GM12872 (cell line): Measurements from ENCODE around the gene AFF2.

ENCODE experiments used
- TF ChIP-seq, protein P1 (sequence below): IDR thresholded peaks from 3 replicates; pipeline ENCODE4 v1.5.1; 2011; ENCODE audit warnings: low read depth, mild to moderate bottlenecking, low read length, moderate library complexity; ENCODE audit not compliant: insufficient read depth

The AFF2 gene

DNA sequence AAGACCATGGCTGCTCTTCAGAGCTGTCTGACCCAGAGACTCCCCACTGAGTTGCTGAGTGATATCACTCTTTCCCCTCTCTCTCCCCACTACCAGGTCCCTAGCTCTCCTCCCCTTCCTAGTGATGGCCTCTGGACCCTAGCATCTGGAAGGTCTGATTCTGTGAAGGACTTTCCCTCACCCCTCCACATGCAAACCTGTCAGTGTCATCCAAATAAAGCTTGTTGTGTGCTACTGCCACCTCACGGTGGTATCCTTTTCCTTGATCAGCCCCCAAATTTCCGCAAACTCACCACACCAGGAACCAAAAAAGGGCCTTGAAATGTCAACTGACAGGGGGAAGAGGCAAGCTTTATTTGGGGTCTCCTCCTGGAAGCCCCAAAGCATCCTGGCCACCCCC is 504.5 kb downstream of the AFF2 start:
- TF ChIP-seq, protein P1, sequence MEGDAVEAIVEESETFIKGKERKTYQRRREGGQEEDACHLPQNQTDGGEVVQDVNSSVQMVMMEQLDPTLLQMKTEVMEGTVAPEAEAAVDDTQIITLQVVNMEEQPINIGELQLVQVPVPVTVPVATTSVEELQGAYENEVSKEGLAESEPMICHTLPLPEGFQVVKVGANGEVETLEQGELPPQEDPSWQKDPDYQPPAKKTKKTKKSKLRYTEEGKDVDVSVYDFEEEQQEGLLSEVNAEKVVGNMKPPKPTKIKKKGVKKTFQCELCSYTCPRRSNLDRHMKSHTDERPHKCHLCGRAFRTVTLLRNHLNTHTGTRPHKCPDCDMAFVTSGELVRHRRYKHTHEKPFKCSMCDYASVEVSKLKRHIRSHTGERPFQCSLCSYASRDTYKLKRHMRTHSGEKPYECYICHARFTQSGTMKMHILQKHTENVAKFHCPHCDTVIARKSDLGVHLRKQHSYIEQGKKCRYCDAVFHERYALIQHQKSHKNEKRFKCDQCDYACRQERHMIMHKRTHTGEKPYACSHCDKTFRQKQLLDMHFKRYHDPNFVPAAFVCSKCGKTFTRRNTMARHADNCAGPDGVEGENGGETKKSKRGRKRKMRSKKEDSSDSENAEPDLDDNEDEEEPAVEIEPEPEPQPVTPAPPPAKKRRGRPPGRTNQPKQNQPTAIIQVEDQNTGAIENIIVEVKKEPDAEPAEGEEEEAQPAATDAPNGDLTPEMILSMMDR = peak; percentile 47; the same call in 2 of the 3 replicates

DNA sequence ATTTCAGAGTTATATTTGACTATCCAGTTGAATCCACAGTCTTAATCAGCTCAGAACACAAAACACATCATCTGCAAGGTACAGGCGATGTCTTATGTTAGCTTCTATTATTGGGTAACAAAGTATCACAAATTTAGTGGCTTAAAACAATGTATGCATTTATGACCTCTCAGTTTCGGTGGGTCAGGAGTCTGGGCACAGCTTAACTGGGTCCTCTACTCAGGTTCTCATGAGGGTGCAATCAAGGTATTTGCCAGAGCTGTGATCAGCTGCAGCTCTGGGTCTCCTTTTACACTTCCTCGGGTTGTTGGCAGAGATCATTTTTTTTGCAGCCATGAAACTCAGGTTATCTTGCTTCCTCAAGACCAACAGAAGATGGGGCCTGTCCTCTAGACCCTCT is 505.8 kb downstream of the AFF2 start:
- TF ChIP-seq, protein P1 = no peak

DNA sequence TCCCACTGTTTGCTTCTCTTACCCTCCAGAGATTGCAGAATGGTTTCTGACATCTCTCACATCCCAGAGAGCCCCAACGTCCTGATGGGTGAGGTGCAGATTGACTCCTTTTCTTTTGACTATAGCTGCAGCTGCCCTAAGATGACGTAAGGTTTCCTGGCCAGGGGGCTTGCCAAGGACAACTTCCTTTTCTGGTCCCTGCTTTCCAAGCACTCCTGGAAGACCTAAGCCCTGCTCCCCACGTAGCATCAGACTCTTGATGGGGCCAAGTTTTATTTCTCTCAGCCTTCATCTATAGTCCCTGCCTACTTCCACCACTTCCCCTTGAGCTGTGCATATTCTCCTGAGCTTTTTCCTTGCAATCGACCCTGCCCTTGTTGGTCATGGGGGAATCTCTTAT is 507.0 kb downstream of the AFF2 start:
- TF ChIP-seq, protein P1 = no peak

DNA sequence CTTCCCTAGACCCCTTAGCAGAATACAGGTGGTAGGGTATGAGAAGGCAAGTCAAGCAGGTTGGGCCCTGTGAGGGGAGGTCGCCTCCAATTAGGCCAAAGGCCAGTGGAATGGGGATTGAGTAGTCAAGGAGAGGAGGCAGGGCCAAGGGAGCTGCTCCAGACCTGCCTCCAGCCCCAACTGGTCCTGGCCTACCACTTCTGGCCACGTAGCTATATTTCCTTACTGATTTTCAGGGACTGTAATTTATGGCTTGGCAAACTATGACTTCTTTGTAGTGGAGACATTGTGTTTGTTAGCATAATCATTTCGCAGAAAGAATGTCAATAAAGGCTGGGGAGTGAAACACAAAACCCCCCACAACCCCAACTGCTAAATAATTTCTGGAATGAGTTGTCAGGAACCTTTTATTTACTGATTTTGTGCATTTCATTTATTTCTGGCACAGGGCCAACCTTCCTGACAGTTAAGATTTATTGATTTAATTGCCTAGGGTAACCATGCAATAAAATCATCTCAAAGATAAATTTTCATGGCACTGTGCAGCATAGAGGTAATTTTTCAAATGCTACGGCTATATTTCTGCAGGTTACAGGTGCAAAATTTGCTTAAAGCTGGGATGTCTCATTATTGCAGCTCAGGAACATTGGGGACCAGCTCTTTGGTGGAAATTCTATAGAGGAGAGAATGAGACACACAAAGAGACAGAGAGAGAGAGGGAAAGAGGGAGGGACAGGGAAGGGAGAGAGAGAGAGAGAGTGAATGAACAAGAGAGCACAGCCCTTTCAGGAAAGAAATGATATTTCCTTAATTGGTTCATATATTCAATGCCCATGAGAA is 509.8 kb downstream of the AFF2 start:
- TF ChIP-seq, protein P1 = no peak

DNA sequence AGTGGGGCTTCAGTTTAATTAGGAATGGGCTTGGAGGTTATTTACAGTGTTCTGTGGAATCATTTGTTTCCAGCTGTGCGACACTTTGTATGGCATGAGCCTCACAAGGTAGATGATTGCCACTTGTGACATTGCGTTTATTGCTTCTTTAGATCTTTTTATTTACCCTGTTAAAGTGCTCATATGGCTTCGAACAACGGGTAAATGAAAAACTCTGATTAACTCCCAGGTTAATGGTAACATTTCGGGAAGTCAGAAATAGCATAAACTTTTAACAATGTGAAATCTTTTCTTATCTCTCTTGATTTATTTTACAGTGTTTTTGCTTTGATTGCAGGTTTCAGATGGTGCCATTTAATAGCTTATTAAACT is 510.4 kb downstream of the AFF2 start:
- TF ChIP-seq, protein P1 = no peak

DNA sequence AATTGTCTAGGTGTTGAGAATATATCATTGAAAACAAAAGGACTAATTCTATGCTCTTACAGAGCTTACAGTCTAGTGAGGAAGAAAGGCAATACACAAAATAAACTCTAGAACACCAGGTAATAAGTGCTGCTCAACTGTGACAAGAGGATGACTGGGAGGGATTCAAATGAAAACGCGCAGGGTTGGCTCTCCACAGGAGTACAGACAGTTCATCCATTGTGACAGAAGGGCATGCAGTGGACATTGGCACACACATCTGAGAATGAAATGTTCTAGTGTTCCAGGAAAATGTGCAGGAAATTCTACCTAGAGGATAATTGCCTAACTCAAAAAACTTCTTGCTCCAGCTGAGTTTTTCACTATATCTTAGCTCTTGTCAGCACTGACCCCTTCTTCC is 512.7 kb downstream of the AFF2 start:
- TF ChIP-seq, protein P1 = no peak

DNA sequence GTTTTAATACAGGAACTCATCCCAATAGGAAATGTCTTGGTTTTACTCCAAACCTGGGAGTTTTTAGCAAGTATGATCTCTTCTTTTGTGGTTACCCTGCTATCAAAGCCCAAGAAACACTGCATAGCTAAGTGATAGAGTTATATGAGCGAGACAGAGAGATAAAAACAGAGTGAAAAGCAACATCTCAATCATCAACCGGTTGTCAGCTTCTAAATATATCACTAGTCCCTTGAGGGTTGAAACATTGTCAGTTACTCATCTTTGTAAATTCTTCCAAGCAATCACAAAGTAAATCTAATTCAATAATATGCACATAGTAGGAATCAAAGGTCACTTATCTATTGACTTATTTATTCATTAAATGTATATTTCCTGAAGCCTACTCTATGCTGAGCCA is 520.7 kb downstream of the AFF2 start:
- TF ChIP-seq, protein P1 = no peak
